ENCODE results near the gene PAQR9. TPM values are rescaled to one million over a fixed set of nuclear protein-coding genes. Genes with fewer than 3 reads are reported as not detected.

Gene PAQR9
- total and polyA plus RNA-seq, 10 donors = 0.04 to 0.64 (median 0.42) TPM; not detected in 6

- peaks cover 0 to 15% (median 3%) of the 10 kb centered on the region in 6 donors for H3K4me1 ChIP-seq
- no peaks in the 10 kb centered on the region for H3K36me3 ChIP-seq
- no peak overlapping the region for H3K27ac ChIP-seq
- intact Hi-C loops (cut with DNase I; ENCODE audit: low total_unique reads) = no loop called here
- H3K4me3 ChIP-seq = no peak overlapping the region
- WGBS, 5 donors = 86 to 95% (median 93%) methylated on average over 1 of the region's 1 CpG
- TF ChIP-seq POLR2AphosphoS5 (IDR thresholded peaks at IDR 0.05) = no peak
- no peak for TF ChIP-seq CTCF (IDR thresholded peaks at IDR 0.05 in 8 of 11, conservative IDR thresholded peaks at IDR 0.05 in 3 of 11)
- TF ChIP-seq POLR2A (IDR thresholded peaks at IDR 0.05) = no peak
- no peaks in the 10 kb centered on the region for H3K9me3 ChIP-seq
- peaks cover 0 to 23% (median 13%) of the 10 kb centered on the region in 7 donors for H3K27me3 ChIP-seq (replicated peaks in 1 of 7)
- DNase-seq = no peak
Observed at GRCh38 chr3:142943349-142943748, 20.1 kb downstream of the PAQR9 start.

GRCh38 chr3:142941373-142942123 is 21.9 kb downstream of the PAQR9 start:
- Histone ChIP-seq H3K4me1 (peaks cover 0 to 7% (median 0%) of the 10 kb centered on the region in 6 donors), H3K27ac (no peak overlapping the region), H3K36me3 (no peaks in the 10 kb centered on the region), H3K27me3 (replicated peaks in 1 of 7) (peaks cover 0 to 5% (median 0%) of the 10 kb centered on the region in 7 donors), H3K4me3 (no peak overlapping the region), H3K9me3 (no peaks in the 10 kb centered on the region)
- DNase-seq = no peak
- TF ChIP-seq POLR2AphosphoS5 (IDR thresholded peaks at IDR 0.05) = no peak
- TF ChIP-seq POLR2A (IDR thresholded peaks at IDR 0.05) = no peak
- no peak for TF ChIP-seq CTCF (IDR thresholded peaks at IDR 0.05 in 8 of 11, conservative IDR thresholded peaks at IDR 0.05 in 3 of 11)
- intact Hi-C loops (cut with DNase I; ENCODE audit: low total_unique reads) = no loop called here
- 84 to 92% (median 88%) methylated on average over 8 of the region's 8 CpGs for whole genome bisulfite sequencing, 5 donors

GRCh38 chr3:142940472-142940871 is 23.0 kb downstream of the PAQR9 start:
- H3K36me3 ChIP-seq = no peaks in the 10 kb centered on the region
- no peak overlapping the region for H3K4me3 ChIP-seq
- 66 to 83% (median 73%) methylated on average over 4 of the region's 4 CpGs for WGBS, 5 donors
- intact Hi-C loops (cut with DNase I; ENCODE audit: low total_unique reads) = no loop called here
- no peak overlapping the region for H3K27ac ChIP-seq
- peaks cover 0 to 7% (median 0%) of the 10 kb centered on the region in 6 donors for H3K4me1 ChIP-seq
- peaks cover 0 to under 1% (median 0%) of the 10 kb centered on the region in 7 donors for H3K27me3 ChIP-seq (replicated peaks in 1 of 7)
- TF ChIP-seq POLR2A (IDR thresholded peaks at IDR 0.05) = no peak
- TF ChIP-seq CTCF (IDR thresholded peaks at IDR 0.05 in 8 of 11, conservative IDR thresholded peaks at IDR 0.05 in 3 of 11) = no peak
- no peak for TF ChIP-seq POLR2AphosphoS5 (IDR thresholded peaks at IDR 0.05)
- H3K9me3 ChIP-seq = no peaks in the 10 kb centered on the region
- no peak for DNase-seq

- no peak for DNase-seq
- Histone ChIP-seq H3K27me3 (replicated peaks in 1 of 7) (peaks cover 0 to 5% (median 0%) of the 10 kb centered on the region in 7 donors), H3K36me3 (no peaks in the 10 kb centered on the region), H3K27ac (no peak overlapping the region), H3K9me3 (no peaks in the 10 kb centered on the region), H3K4me3 (no peak overlapping the region), H3K4me1 (peaks cover 0 to 7% (median 0%) of the 10 kb centered on the region in 6 donors)
- TF ChIP-seq POLR2AphosphoS5 (IDR thresholded peaks at IDR 0.05) (no peak), CTCF (IDR thresholded peaks at IDR 0.05 in 8 of 11, conservative IDR thresholded peaks at IDR 0.05 in 3 of 11) (no peak), POLR2A (IDR thresholded peaks at IDR 0.05) (no peak)
- WGBS, 5 donors = 94 to 100% (median 94%) methylated on average over 1 of the region's 1 CpG
- intact Hi-C loops (cut with DNase I; ENCODE audit: low total_unique reads) = no loop called here
Observed at GRCh38 chr3:142940000-142940399, 23.5 kb downstream of the PAQR9 start.
